A549 treated with CORT108297 at 1 μM for 4 hours (cell line): ENCODE data around the gene SRSF3. TPM values are rescaled to one million over a fixed set of nuclear protein-coding genes. Genes with fewer than 3 reads are reported as not detected.

ENCODE experiments used
- total RNA-seq: library from RNA; stranded (reverse); fragments of 200-300 nt; extraction: Qiagen RNA extraction; gene quantifications from 5 replicates; pipeline ENCODE4 v1.2.3, GENCODE V29; 2022

The SRSF3 gene
- 482 to 709 TPM (median 504 TPM) in 5 replicates for total RNA-seq

DNA sequence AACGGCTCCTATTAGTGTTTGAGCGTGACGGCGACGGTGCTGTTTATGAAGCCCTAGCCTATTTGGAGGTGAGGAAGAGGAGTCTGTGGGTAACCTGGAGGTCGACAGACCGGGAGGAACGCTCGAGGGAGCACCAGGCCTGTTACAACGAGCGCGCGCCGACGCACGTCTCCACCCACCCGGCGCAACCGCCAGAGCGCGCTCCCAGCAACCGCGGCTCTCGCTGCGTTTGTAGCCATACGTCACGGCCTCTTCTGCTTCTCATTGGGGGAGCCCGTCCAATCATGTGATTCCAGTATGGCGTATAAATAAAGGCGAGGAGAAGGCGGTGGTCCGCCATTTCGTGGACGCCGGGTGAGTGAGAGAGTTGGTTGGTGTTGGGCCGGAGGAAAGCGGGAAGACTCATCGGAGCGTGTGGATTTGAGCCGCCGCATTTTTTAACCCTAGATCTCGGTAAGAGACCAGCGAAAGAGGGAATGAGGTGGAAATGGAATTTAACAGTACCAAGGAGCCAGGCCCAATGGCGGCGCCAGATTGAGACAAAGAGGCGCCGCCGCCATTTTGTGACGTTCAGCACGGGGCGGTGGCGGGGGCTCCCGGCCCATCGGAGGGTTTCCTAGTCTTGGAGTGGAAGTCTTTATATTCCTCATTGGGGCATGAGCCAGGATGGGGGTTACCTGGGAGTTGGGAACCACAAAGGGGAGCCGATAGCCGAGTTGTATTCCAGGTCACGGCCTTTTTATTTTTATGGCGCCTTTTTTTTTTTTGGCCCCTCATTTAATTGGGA, at the start of gene SRSF3:
TSS of gene SRSF3 (plus strand) at position 334 of the 787 bp plus-strand sequence. CDS start 2,401 bp downstream, outside the sequence.

DNA sequence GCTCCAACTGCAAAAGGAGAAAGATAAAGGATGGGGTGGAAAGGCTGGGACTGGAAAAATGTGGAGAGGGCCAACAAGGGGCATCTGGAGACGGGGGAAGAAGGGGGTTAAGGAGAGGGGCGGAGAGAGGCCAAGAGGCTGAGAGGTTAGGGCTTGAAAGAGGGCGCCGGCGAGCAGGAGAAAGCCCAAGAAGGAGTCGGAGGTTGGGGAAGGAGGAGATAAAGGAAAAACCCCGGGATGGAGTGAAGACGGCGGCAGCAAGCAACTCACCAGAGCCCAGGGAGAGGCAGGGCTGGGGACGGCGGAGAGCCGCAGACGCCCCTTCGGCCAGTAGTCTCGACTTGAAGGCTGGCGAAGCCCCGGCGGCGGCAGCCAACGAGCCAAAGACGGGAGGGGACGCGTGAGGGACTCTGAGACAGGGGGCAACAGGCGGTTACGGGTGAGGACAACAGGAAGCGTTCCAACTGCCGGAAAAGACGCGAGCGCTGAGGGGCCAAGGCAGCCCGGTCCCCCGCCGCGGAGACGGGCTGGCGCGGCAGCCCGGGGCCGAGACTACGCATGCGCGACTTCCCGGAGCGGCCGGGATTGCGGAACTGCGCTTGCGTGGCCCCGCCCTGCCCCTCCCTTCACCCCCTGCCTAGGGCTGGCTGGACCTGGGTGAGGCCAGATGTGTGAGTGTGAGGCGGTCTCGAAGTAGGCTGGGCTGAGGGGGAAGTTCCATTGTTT, 47.1 kb upstream of the SRSF3 start, which contains the start of gene STK38:
TSS of gene STK38 (minus strand) at position 560 of the 726 bp plus-strand sequence. CDS start 7,277 bp downstream, outside the sequence.

Other genes with a start within 250 kb of the SRSF3 start
- gene ETV7, start 206.7 kb upstream of the SRSF3 start, total RNA-seq, result 0.13 to 0.18 TPM (median 0.16 TPM) in 4 of 5 replicates, not detected in the other
- not detected in 5 replicates for gene PXT1, start 151.5 kb upstream of the SRSF3 start, total RNA-seq
- 16.7 to 21.2 TPM (median 19.0 TPM) in 5 replicates for gene KCTD20, start 151.4 kb upstream of the SRSF3 start, total RNA-seq
- gene STK38, start 46.9 kb upstream of the SRSF3 start, total RNA-seq, result 16.7 to 21.4 TPM (median 18.3 TPM) in 5 replicates
- 192 to 279 TPM (median 246 TPM) in 5 replicates for gene CDKN1A, start 84.4 kb downstream of the SRSF3 start, total RNA-seq
- gene RAB44, start 103.5 kb downstream of the SRSF3 start, total RNA-seq, result 0.03 to 0.08 TPM (median 0.05 TPM) in 4 of 5 replicates, not detected in the other
- gene CPNE5, start 245.1 kb downstream of the SRSF3 start, total RNA-seq, result 0.06 to 0.12 TPM (median 0.09 TPM) in 4 of 5 replicates, not detected in the other